GM19328 (cell line): ENCODE results near the gene CADM1.

Experiments used
- ATAC-seq: cut with Tn5 transposase; IDR thresholded peaks from one replicate; pipeline ENCODE4 v1.9.1; 2021; ENCODE audit warnings: mild to moderate bottlenecking, moderate library complexity; ENCODE audit not compliant: unreplicated experiment

CADM1 gene

DNA sequence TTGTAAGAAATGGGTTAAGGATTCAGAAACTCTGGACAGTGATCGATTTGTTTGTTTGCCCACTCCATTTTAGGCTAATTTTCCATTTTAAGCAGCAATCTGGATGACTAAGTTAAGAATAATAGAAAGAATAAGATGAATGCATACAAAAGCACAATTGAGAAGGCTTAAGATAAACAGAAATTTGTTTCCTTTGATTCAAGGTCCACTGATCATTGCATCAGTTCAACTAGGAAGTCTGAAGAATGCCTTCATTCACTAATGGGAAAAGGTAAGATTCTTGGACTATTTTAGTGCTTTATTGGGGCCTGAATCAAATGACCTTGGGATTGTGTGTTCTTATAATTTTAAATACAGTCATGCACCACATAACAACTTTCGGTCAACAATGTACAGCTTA is 140.8 kb downstream of the CADM1 start:
- ATAC-seq = no peak

- ATAC-seq = no peak
These were observed 141.2 kb downstream of the CADM1 start for GRCh38 chr11:115362997-115363396.

- no peak for ATAC-seq
These were observed 143.2 kb downstream of the CADM1 start for GRCh38 chr11:115361025-115361424.

GRCh38 chr11:115360186-115360824 is 143.9 kb downstream of the CADM1 start:
- ATAC-seq = no peak

DNA sequence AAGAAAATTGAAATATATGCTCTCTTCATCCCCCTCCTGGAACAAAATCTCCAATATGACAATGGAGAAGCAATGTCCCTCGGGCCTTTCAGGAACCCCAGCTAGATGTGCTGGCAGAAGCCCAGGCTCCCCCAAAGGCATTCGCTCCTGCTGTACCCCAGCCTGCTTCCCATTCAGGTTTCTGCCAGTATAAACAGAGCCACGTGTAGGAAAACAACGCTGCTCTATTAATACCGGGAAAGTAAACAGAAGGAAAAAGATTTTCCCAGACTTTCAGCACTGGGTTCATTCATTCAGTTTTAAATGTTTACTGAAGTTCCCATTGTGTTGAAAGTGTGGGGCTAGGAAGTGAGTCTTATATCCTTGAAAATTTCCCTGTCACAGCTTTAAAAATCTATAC is 147.1 kb downstream of the CADM1 start:
- ATAC-seq = no peak

- ATAC-seq = no peak
These were observed 151.3 kb downstream of the CADM1 start for GRCh38 chr11:115352805-115353485.

- no peak for ATAC-seq
These were observed 154.7 kb downstream of the CADM1 start for GRCh38 chr11:115349335-115350017.

DNA sequence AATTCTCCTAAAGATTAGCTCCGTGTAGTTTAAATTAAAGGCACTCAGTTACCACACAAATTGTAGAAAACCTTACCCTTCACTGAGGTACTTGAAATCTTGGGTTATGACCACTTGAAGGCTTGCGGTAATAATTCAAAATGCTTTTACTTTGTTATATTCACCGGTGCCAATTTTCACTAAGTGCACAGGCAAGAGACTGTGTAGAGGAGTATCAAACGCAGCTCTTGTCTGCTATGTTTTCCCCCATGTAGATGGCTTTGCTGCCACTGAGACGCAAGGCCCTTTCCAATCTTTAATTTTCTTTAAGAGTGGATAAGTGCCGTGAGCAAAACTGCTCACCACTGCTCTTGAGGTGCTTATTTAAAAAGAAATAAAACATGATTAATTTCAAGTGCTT is 155.8 kb downstream of the CADM1 start:
- ATAC-seq = no peak

DNA sequence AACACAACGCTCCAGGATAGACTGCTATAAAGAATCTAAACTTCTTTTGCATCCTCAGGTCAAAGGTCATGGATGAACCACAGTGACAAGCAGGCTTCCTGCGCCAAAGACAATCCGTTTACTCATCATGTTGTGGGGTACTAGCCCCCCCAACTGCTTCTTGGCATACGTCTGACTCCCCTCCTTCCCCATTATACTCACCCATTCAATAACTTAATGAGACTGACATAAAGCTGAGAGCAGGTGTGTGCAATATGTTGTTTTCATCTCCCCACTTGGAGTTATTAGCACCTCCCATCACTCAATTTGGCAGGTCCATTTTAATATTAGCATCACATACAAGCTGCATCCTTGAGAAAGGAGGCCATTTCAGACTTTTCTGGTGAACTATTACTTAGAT is 157.1 kb downstream of the CADM1 start:
- ATAC-seq = no peak

GRCh38 chr11:115345840-115346239 is 158.4 kb downstream of the CADM1 start:
- ATAC-seq = no peak

GRCh38 chr11:115345361-115345760 is 158.9 kb downstream of the CADM1 start:
- ATAC-seq = no peak

DNA sequence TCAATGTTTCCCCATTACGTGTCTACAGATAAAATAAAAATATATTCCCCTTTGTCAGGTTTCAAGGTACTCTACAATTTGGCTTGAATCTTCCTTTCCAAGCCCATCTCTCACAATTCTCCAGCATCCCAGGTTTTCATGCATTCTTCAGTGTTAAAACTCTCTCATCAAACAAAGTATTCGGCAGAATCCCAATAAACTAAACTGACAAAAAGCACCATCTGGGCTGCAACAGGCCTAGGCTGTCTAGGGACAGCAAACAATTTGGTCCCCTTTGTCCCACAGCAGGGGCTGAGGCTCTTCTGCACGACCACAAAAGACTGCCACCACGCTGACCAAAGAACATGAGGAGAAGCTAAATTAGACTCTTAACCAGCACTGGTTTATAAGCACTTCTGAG is 159.4 kb downstream of the CADM1 start:
- no peak for ATAC-seq

DNA sequence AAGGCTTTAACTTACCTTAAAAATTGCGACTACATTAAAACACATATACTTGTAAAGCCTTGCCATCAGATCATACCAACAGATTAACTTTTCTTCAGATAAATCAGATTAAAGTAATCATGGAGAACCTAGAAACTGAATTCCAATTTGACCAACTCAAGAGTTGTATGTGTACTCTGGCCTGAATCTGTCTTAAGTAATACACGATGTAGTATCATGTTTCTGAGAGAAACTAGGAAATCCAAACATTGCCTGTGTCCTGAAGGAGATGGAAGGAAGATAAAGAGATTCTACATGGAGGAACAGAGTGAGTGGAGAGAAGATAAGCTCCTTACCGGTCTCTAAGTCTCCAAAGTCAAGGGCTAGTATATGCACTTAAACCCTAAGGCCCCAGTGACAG is 162.1 kb downstream of the CADM1 start:
- ATAC-seq = no peak

DNA sequence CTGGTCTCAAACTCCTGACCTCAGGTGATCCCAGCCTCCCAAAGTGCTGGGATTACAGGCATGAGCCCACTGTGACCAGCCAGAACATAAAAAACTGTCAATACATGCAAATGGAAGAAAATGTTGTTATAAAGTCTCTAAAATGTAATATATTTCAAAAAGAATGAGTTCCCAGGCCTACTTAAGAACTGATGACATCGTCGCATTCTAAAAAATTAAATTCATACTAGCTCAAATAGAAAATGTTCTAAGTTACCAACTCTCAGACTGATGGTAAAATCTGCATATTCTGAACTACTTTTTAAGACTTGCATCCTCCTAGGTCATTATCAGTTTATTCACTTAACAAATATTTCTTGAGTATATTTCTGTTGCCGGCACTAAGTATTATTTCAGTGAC is 163.3 kb downstream of the CADM1 start:
- ATAC-seq = no peak

- no peak for ATAC-seq
These were observed 165.7 kb downstream of the CADM1 start for GRCh38 chr11:115338476-115338875.

GRCh38 chr11:115334932-115335788 is 169.1 kb downstream of the CADM1 start:
- ATAC-seq = no peak

- no peak for ATAC-seq
These were observed 170.3 kb downstream of the CADM1 start for GRCh38 chr11:115333949-115334348.

GRCh38 chr11:115333121-115333520 is 171.1 kb downstream of the CADM1 start:
- ATAC-seq = no peak

- ATAC-seq = no peak
These were observed 173.3 kb downstream of the CADM1 start for GRCh38 chr11:115330684-115331482.

GRCh38 chr11:115326526-115326925 is 177.7 kb downstream of the CADM1 start:
- ATAC-seq = no peak
